ENCODE data around the gene CPA1.

CPA1 gene

GRCh38 chr7:130352194-130353074 lies 27.9 kb upstream of the CPA1 start:
- in situ Hi-C loops (cut with HindIII; ENCODE audit: low pct_ligation_motif_present, low pct_unique_long_range_greater_than_20kb, low sequenced_read_pairs), result no loop called here
- peak; percentile 33 for DNase-seq

GRCh38 chr7:130353196-130353595 lies 27.1 kb upstream of the CPA1 start:
- in situ Hi-C loops (cut with HindIII; ENCODE audit: low pct_ligation_motif_present, low pct_unique_long_range_greater_than_20kb, low sequenced_read_pairs), result no loop called here
- DNase-seq, result no peak

GRCh38 chr7:130356121-130356875 lies 24.0 kb upstream of the CPA1 start:
- peak; percentile 97 for DNase-seq
- in situ Hi-C loops (cut with HindIII; ENCODE audit: low pct_ligation_motif_present, low pct_unique_long_range_greater_than_20kb, low sequenced_read_pairs), result no loop called here

GRCh38 chr7:130356876-130357611 lies 23.2 kb upstream of the CPA1 start:
- in situ Hi-C loops (cut with HindIII; ENCODE audit: low pct_ligation_motif_present, low pct_unique_long_range_greater_than_20kb, low sequenced_read_pairs), result no loop called here
- peak; percentile 89 for DNase-seq

- no peak for DNase-seq
- in situ Hi-C loops (cut with HindIII; ENCODE audit: low pct_ligation_motif_present, low pct_unique_long_range_greater_than_20kb, low sequenced_read_pairs), result no loop called here
Observed at GRCh38 chr7:130358471-130358870, 21.8 kb upstream of the CPA1 start.

GRCh38 chr7:130359276-130359857 lies 20.9 kb upstream of the CPA1 start:
- in situ Hi-C loops (cut with HindIII; ENCODE audit: low pct_ligation_motif_present, low pct_unique_long_range_greater_than_20kb, low sequenced_read_pairs), result no loop called here

DNA sequence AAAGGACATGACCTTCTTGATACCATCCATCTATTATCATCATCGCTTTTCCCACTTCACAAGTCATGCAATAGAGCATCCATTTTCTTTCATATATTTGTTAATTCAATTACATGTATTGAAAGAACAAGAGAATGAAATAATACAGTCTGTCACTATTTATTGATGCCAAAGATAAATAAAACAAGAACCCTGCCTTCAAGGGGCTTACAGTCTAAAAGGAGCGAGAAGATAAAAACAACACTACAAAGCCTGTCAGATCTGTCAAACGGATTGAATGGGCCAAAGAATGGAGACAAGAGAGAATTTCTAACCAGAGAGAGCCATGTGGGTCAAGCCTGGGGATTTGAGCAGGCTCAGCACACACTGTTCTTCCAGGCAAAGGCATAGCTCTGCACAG lies 19.8 kb upstream of the CPA1 start:
- in situ Hi-C loops (cut with HindIII; ENCODE audit: low pct_ligation_motif_present, low pct_unique_long_range_greater_than_20kb, low sequenced_read_pairs), result no loop called here
- no peak for DNase-seq

More at GRCh38 chr7:130359276-130359857, 20.9 kb upstream of the CPA1 start:
- DNase-seq, result no peak

DNA sequence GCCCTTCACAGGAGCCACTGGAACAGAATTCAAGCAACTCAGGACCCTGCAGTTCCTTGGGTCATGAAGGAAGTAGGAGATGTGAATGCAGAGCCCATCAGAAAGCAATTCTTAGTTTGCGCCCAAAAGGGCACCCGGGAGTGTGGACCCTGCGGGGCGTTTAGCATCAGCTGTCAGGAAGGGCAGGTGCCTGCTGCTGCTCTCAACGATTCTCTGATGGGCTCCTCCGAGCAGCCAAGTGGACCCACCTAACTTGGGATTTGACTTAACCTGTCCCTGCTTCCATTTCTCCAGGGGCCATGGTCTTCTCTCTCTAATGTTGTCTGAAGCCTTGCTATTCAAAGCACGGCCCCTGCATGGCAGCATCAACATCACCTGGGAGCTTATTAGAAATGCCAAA lies 18.6 kb upstream of the CPA1 start:
- in situ Hi-C loops (cut with HindIII; ENCODE audit: low pct_ligation_motif_present, low pct_unique_long_range_greater_than_20kb, low sequenced_read_pairs), result no loop called here
- DNase-seq, result no peak

- in situ Hi-C loops (cut with HindIII; ENCODE audit: low pct_ligation_motif_present, low pct_unique_long_range_greater_than_20kb, low sequenced_read_pairs), result no loop called here
- no peak for DNase-seq
Observed at GRCh38 chr7:130362251-130362816, 18.0 kb upstream of the CPA1 start.

DNA sequence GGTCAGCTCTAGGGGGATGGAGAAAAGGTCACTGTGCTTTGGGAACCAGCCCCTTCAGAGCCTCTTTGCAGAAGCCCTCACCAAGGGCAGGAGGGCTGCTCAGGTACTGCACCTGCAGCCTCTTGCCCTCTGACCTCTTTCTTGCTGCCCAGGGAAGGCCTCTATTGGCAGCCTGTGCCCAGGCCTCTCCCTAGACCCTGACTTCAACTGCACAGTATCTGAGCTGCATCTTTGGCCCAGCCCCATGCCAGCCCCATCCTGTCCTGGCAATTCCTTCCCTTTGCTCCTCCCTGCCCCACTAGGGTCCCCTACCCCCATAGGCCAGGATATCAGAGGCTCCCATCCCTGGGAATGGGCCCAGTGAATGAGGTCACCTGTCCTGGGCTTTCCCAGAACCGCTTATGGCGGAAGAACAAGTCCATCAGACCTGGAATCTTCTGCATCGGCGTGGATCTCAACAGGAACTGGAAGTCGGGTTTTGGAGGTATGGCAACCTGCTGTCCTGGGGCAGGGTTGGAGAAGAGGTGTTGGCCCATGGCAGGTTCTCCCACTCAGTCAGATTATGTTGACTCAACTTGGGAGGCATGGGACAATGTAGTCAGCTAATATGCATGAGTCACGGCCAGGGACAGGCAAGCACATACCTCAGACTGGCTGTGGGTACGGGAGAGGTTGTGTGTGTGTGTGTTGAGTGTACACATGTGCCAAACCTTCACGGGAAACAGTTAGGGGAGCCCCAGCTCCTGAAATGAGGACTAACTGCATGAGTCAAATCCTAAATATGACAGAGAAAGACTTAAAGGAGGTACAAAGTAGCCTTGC lies 17.1 kb upstream of the CPA1 start:
- peak; percentile 75 for DNase-seq
- in situ Hi-C loops (cut with HindIII; ENCODE audit: low pct_ligation_motif_present, low pct_unique_long_range_greater_than_20kb, low sequenced_read_pairs), result no loop called here

GRCh38 chr7:130364451-130364850 lies 15.8 kb upstream of the CPA1 start:
- DNase-seq, result no peak
- in situ Hi-C loops (cut with HindIII; ENCODE audit: low pct_ligation_motif_present, low pct_unique_long_range_greater_than_20kb, low sequenced_read_pairs), result no loop called here

DNA sequence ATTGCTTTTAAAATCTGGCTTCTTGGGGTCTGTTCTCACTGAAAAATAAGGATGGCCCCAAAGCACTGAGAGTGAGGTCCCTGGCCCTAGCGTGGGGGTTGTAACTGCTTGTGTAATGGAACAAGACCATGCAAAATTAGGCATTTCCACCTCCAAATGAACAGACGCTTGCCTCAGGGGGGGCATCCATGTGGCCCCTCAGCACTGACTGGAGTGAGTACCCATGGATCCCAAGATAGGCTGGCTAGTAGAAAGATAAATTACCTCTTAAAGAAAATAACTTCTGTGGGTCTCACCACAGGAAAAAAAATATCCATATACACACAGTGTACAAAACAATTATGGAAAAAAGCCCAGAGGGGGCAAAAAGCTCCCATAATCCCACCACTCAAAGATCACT lies 15.2 kb upstream of the CPA1 start:
- no peak for DNase-seq
- in situ Hi-C loops (cut with HindIII; ENCODE audit: low pct_ligation_motif_present, low pct_unique_long_range_greater_than_20kb, low sequenced_read_pairs), result no loop called here

GRCh38 chr7:130365511-130366441 lies 14.5 kb upstream of the CPA1 start:
- no peak for DNase-seq
- in situ Hi-C loops (cut with HindIII; ENCODE audit: low pct_ligation_motif_present, low pct_unique_long_range_greater_than_20kb, low sequenced_read_pairs), result no loop called here

GRCh38 chr7:130366564-130366963 lies 13.7 kb upstream of the CPA1 start:
- no peak for DNase-seq
- in situ Hi-C loops (cut with HindIII; ENCODE audit: low pct_ligation_motif_present, low pct_unique_long_range_greater_than_20kb, low sequenced_read_pairs), result no loop called here

DNA sequence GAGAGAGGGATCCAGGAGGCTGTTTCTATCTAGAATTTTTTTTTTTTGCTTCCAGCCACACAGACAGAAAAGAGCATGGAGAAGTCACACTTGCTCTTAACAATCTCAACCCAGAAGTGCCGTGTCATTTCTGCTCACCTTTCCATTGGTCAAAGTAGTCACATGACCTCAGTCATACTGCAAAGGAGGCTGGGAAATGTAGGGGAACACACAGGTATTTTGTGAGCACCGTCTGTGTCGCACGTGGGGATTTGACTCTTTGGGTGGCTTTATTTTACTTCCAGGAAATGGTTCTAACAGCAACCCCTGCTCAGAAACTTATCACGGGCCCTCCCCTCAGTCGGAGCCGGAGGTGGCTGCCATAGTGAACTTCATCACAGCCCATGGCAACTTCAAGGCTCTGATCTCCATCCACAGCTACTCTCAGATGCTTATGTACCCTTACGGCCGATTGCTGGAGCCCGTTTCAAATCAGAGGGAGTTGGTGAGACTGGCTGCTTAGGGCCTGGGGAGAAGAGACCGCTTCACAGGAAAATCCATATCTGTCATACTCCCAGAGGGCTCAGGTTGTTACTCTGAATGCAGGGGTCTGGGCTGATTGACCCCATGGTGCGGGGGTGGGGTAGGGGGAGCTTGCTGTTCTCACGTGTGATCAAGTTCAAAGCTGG lies 13.1 kb upstream of the CPA1 start:
- in situ Hi-C loops (cut with HindIII; ENCODE audit: low pct_ligation_motif_present, low pct_unique_long_range_greater_than_20kb, low sequenced_read_pairs), result no loop called here
- no peak for DNase-seq

Data from ACHN (cell line).